ENCODE data around the gene FRG1.
A peak's percentile ranks its signal among the peaks of the same experiment; 100 is the strongest.
"Not testable (repeated sequence)": the region's sequence is repeated elsewhere in the genome, so short reads cannot be mapped to it uniquely, and the experiment has no call there.

Gene FRG1

GRCh38 chr4:189940178-189941004 is at the start of gene FRG1:
FRG1 (plus strand) TSS chr4:189940872; CDS start chr4:189941010, 138 bp downstream.
- ATAC-seq (peak; percentile 99), DNase-seq (ENCODE audit: low spot score in 2 of 2) (peak; percentile 98 to 99)
- peaks cover 45% of the 10 kb centered on the region for H3K36me3 Mint-ChIP-seq
- peaks cover 11% of the 10 kb centered on the region for H3K9me3 Mint-ChIP-seq
- H3K4me3 Mint-ChIP-seq, result peak within 1 kb of the TSS; percentile 91
- peak within 1 kb of the TSS; percentile 95 for H3K27ac Mint-ChIP-seq
- H3K4me1 Mint-ChIP-seq, result peaks cover 39% of the 10 kb centered on the region

GRCh38 chr4:189897667-189898066 is 43.0 kb upstream of the FRG1 start:
- no peak for DNase-seq (ENCODE audit: low spot score in 2 of 2)
- H3K27ac Mint-ChIP-seq, result no peak overlapping the region
- H3K9me3 Mint-ChIP-seq, result no peaks in the 10 kb centered on the region
- no peaks in the 10 kb centered on the region for H3K4me1 Mint-ChIP-seq
- no peaks in the 10 kb centered on the region for H3K36me3 Mint-ChIP-seq
- H3K4me3 Mint-ChIP-seq, result no peak overlapping the region
- ATAC-seq, result no peak

DNA sequence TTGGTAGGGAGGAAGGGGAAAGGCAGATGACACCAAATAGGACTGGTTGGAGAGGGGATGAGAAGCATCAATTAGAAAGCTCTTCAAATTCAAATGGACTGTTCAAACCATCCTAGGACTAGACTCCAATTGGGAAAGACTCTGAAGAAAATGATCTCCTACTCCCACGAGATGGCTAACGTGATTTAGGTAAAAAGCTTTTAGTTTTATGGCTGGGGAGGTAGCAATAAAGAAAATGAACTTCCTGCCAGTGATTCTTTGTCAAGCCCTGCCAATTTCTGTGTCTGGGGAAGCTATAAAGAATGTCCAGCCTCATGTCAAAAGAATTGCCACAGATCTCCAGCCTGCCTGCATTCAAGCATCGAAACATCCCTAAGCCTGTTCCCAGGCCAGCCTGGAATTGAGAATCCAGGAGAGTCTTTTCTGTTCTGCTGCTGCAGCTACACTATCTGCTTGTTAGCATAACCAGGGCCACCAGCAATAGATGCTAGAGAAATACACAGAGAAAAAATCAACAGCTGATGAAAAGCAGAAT is 41.1 kb upstream of the FRG1 start:
- not testable (repeated sequence) for DNase-seq (ENCODE audit: low spot score in 2 of 2); H3K4me3 Mint-ChIP-seq; H3K4me1 Mint-ChIP-seq; H3K9me3 Mint-ChIP-seq; ATAC-seq; H3K36me3 Mint-ChIP-seq; H3K27ac Mint-ChIP-seq

DNA sequence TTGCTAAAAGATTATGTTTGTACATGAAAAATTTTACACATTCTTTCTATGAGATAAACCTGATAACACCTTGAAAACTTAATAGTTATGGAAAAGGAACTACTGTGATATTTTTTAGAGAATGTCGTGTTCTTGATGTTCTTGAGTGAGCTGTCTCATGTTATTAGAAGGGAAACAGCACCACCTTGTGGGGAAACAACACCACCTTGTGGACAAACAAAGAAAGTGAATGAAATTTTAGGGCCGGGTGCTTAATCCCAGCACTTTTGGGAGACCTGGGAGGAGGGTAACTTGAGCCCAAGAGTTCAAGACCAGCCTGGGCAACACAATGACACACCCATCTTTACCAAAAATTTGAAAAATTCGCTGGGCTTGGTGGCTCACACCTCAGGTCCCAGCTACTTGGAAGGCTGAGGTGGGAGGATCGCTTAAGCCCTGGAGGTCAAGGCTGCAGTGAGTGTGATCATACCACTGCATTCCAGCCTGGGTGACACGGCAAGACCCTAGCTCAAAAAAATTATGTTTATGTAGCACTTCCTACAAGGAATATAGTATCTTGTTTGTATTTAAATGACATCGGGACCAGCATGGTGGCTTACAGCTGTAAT is 36.1 kb upstream of the FRG1 start:
- H3K4me1 Mint-ChIP-seq, H3K36me3 Mint-ChIP-seq, H3K9me3 Mint-ChIP-seq, ATAC-seq, H3K4me3 Mint-ChIP-seq, H3K27ac Mint-ChIP-seq: not testable (repeated sequence)
- DNase-seq (ENCODE audit: low spot score in 2 of 2), result peak; percentile 11 to 59

- DNase-seq (ENCODE audit: low spot score in 2 of 2) (no peak), ATAC-seq (no peak)
- Mint-ChIP-seq H3K27ac (no peak overlapping the region), H3K4me3 (no peak overlapping the region), H3K4me1 (no peaks in the 10 kb centered on the region), H3K36me3 (no peaks in the 10 kb centered on the region), H3K9me3 (peaks cover 3% of the 10 kb centered on the region)
Observed at GRCh38 chr4:189912170-189912569, 28.5 kb upstream of the FRG1 start.

DNA sequence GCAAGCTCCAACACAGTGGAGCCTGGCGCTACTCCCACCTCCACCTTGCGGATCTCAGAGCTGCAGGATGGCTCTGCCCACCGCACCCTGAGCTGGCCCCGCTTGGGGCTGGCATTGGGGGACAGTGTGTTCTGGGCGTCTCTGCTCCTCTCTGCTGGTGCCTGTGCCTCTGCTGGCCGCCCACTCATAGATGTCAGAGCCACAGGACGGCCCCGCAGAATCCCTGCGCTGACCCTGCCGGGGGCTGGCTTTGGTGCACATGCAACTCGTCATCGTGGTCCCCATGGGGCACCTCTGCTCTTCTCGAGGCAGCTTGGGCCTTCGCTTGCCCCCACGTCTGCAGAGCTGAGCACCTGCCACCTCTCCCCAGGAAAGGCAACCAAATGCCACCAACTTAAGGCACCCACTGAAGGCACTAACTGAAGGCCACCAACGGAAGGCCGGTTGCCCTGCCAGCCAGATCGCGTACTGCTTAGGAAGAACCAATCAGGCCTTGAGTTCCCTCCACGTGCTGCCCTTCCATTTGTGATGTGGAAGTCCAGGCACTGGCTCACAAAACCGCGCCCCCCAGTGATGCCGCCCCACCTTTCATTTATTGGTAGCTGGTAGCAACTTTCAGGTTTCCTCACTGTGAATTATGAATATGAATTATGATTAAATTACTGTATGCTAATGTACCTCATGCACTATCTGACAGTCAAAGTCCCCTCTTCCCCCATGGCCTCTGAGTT is 23.3 kb upstream of the FRG1 start:
- H3K36me3 Mint-ChIP-seq, result no peaks in the 10 kb centered on the region
- no peak for DNase-seq (ENCODE audit: low spot score in 2 of 2)
- no peak overlapping the region for H3K27ac Mint-ChIP-seq
- no peak overlapping the region for H3K4me3 Mint-ChIP-seq
- no peaks in the 10 kb centered on the region for H3K4me1 Mint-ChIP-seq
- H3K9me3 Mint-ChIP-seq, result peaks cover 21% of the 10 kb centered on the region
- no peak for ATAC-seq

- H3K4me3 Mint-ChIP-seq, result no peak overlapping the region
- no peak for ATAC-seq
- no peak overlapping the region for H3K27ac Mint-ChIP-seq
- H3K4me1 Mint-ChIP-seq, result no peaks in the 10 kb centered on the region
- DNase-seq (ENCODE audit: low spot score in 2 of 2), result no peak
- H3K36me3 Mint-ChIP-seq, result peaks cover under 1% of the 10 kb centered on the region
- H3K9me3 Mint-ChIP-seq, result peaks cover 30% of the 10 kb centered on the region
Observed at GRCh38 chr4:189921058-189921457, 19.6 kb upstream of the FRG1 start.

GRCh38 chr4:189926742-189927141 is 13.9 kb upstream of the FRG1 start:
- not testable (repeated sequence) for H3K27ac Mint-ChIP-seq; H3K4me3 Mint-ChIP-seq; H3K36me3 Mint-ChIP-seq; ATAC-seq; DNase-seq (ENCODE audit: low spot score in 2 of 2)
- H3K9me3 Mint-ChIP-seq, result peaks cover 16% of the 10 kb centered on the region
- H3K4me1 Mint-ChIP-seq, result peaks cover 11% of the 10 kb centered on the region

- DNase-seq (ENCODE audit: low spot score in 2 of 2), result no peak
- H3K27ac Mint-ChIP-seq, result peak overlapping the region; percentile 95
- H3K4me3 Mint-ChIP-seq, result peak overlapping the region; percentile 91
- H3K36me3 Mint-ChIP-seq, result peaks cover 52% of the 10 kb centered on the region
- no peak for ATAC-seq
- H3K4me1 Mint-ChIP-seq, result peaks cover 46% of the 10 kb centered on the region
- peaks cover 11% of the 10 kb centered on the region for H3K9me3 Mint-ChIP-seq
Observed at GRCh38 chr4:189941005-189941450, 356 bp downstream of the FRG1 start.

GRCh38 chr4:189942412-189942811 is 1.7 kb downstream of the FRG1 start:
- Mint-ChIP-seq H3K36me3 (peaks cover 66% of the 10 kb centered on the region), H3K4me1 (peaks cover 58% of the 10 kb centered on the region), H3K9me3 (peaks cover 11% of the 10 kb centered on the region), H3K4me3 (peak overlapping the region; percentile 91), H3K27ac (peak overlapping the region; percentile 95)
- not testable (repeated sequence) for ATAC-seq; DNase-seq (ENCODE audit: low spot score in 2 of 2)

DNA sequence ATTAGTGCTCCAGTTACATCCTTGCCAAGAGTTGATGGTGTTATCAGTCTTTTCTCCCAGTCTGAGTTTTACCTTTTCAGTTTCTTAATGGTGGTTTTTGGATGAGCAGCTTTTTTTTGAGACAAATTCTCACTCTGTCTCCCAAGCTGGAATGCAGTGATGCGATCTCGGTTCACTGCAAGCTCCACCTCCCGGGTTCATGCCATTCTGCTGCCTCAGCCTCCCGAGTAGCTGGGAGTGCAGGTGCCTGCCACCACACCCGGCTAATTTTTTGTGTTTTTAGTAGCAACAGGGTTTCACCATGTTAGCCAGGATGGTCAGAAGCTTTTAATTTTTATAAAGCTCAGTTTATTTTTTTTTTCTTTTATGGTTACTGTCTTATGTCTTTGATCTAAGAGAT is 3.4 kb downstream of the FRG1 start:
- H3K27ac Mint-ChIP-seq; ATAC-seq; DNase-seq (ENCODE audit: low spot score in 2 of 2); H3K4me3 Mint-ChIP-seq: not testable (repeated sequence)
- H3K36me3 Mint-ChIP-seq, result peaks cover 80% of the 10 kb centered on the region
- H3K4me1 Mint-ChIP-seq, result peaks cover 62% of the 10 kb centered on the region
- peaks cover 11% of the 10 kb centered on the region for H3K9me3 Mint-ChIP-seq

- H3K4me3 Mint-ChIP-seq; DNase-seq (ENCODE audit: low spot score in 2 of 2); H3K27ac Mint-ChIP-seq; ATAC-seq; H3K9me3 Mint-ChIP-seq: not testable (repeated sequence)
- Mint-ChIP-seq H3K36me3 (peaks cover 71% of the 10 kb centered on the region), H3K4me1 (peaks cover 47% of the 10 kb centered on the region)
Observed at GRCh38 chr4:189946906-189947305, 6.2 kb downstream of the FRG1 start.

DNA sequence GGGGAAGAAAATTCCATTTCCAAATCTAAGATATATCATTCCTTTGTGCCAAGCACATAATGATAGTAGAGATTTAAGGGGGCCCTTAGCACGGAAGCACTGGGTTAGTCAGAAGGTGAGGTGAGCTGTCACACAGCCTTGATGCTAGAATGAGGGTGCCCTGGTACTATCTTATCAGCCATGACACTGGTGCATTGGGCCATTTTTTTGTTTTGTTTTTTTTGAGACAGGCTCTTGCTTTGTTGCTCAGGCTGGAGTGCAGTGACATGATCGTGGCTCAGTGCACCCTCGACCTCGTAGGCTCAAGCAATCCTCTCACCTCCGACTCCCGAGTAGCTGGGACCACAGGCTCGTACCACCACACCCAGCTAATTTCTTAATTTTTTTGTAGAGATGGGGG is 7.8 kb downstream of the FRG1 start:
- not testable (repeated sequence) for ATAC-seq; DNase-seq (ENCODE audit: low spot score in 2 of 2); H3K27ac Mint-ChIP-seq; H3K4me3 Mint-ChIP-seq; H3K9me3 Mint-ChIP-seq
- peaks cover 40% of the 10 kb centered on the region for H3K4me1 Mint-ChIP-seq
- H3K36me3 Mint-ChIP-seq, result peaks cover 76% of the 10 kb centered on the region

GRCh38 chr4:189969291-189969690 is 28.6 kb downstream of the FRG1 start:
- ATAC-seq; H3K9me3 Mint-ChIP-seq; H3K36me3 Mint-ChIP-seq; H3K27ac Mint-ChIP-seq; H3K4me1 Mint-ChIP-seq; H3K4me3 Mint-ChIP-seq; DNase-seq (ENCODE audit: low spot score in 2 of 2): not testable (repeated sequence)

DNA sequence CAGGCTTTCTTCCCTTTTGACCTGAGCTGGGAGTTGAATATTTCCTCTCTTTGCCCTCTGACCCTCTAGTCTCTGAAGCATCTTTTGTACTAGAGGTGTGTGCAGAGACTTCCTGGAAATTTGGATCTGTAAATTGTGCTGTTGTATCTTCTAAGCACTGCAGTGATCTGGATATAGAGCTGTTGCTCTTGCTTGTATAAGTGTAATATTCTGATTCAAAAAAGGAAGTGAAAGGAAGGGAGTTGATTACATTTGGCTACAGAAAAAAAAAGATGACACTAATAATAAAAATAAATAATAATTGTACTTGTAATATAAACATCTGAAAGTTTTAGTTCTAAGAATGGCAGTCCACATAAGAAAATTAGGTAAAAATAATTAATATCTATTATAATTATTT is 33.0 kb downstream of the FRG1 start:
- Mint-ChIP-seq H3K27ac (no peak overlapping the region), H3K36me3 (no peaks in the 10 kb centered on the region), H3K4me1 (no peaks in the 10 kb centered on the region), H3K4me3 (no peak overlapping the region), H3K9me3 (no peaks in the 10 kb centered on the region)
- ATAC-seq (no peak), DNase-seq (ENCODE audit: low spot score in 2 of 2) (no peak)
